H9 (cell line): ENCODE data around the gene FBXL20. TPM values are rescaled to one million over a fixed set of nuclear protein-coding genes. Genes with fewer than 3 reads are reported as not detected.

Experiments
- DNase-seq: peaks from one replicate; pipeline ENCODE4 v3.0.0-alpha.2; 2017
- H2AFZ ChIP-seq: one replicate; pipeline ENCODE4 v1.6.1; 2013; ENCODE audit warnings: mild to moderate bottlenecking, low read length, control low read depth, moderate library complexity
- H2AK5ac ChIP-seq: 2 replicates; pipeline ENCODE4 v1.6.1; 2013; ENCODE audit warnings: low read length, control low read depth, mixed read lengths; ENCODE audit not compliant: insufficient read length
- H2BK120ac ChIP-seq: one replicate; pipeline ENCODE4 v1.6.1; 2013; ENCODE audit warnings: low read depth, mild to moderate bottlenecking, low read length, control low read depth, inconsistent platforms; ENCODE audit not compliant: poor library complexity, severe bottlenecking
- H2BK12ac ChIP-seq: 2 replicates; pipeline ENCODE4 v1.6.1; 2013; ENCODE audit warnings: low read length, control low read depth, mixed read lengths, low read depth; ENCODE audit not compliant: insufficient read length
- H2BK15ac ChIP-seq: 2 replicates; pipeline ENCODE4 v1.6.1; 2013; ENCODE audit warnings: low read depth, low read length, control low read depth
- H2BK20ac ChIP-seq: one replicate; pipeline ENCODE4 v1.6.1; 2013; ENCODE audit warnings: low read depth, mild to moderate bottlenecking, low read length, control low read depth, inconsistent platforms; ENCODE audit not compliant: poor library complexity, severe bottlenecking
- H2BK5ac ChIP-seq: 2 replicates; pipeline ENCODE4 v1.6.1; 2013; ENCODE audit warnings: low read length, control low read depth, mixed read lengths; ENCODE audit not compliant: insufficient read length
- H3K14ac ChIP-seq: 2 replicates; pipeline ENCODE4 v1.6.1; 2013; ENCODE audit warnings: low read length, control low read depth; ENCODE audit not compliant: insufficient read depth
- H3K18ac ChIP-seq: 2 replicates; pipeline ENCODE4 v1.6.1; 2013; ENCODE audit warnings: low read depth, mild to moderate bottlenecking, mixed read lengths, low read length, control low read depth; ENCODE audit not compliant: insufficient read length
- H3K23ac ChIP-seq: 2 replicates; pipeline ENCODE4 v1.6.1; 2013; ENCODE audit warnings: low read length, control low read depth, mixed read lengths, low read depth; ENCODE audit not compliant: insufficient read length
- H3K23me2 ChIP-seq: 2 replicates; pipeline ENCODE4 v1.6.1; 2013; ENCODE audit warnings: low read depth, mild to moderate bottlenecking, mixed read lengths, low read length, control low read depth; ENCODE audit not compliant: insufficient read length, poor library complexity, severe bottlenecking
- H3K27ac ChIP-seq: 2 replicates; pipeline ENCODE4 v1.5.1; 2013; ENCODE audit warnings: low read length, control low read depth, mixed read lengths, low read depth; ENCODE audit not compliant: insufficient read length
- H3K27me3 ChIP-seq: 2 replicates; pipeline ENCODE4 v1.6.1; 2013; ENCODE audit warnings: low read length, control low read depth, inconsistent platforms; ENCODE audit not compliant: insufficient read depth
- H3K4ac ChIP-seq: 2 replicates; pipeline ENCODE4 v1.6.1; 2013; ENCODE audit warnings: low read depth, mild to moderate bottlenecking, control low read depth, inconsistent platforms, low read length, moderate library complexity
- H3K4me1 ChIP-seq: 2 replicates; pipeline ENCODE4 v1.6.1; 2013; ENCODE audit warnings: low read length, control low read depth, inconsistent platforms; ENCODE audit not compliant: insufficient read depth
- H3K4me2 ChIP-seq: 2 replicates; pipeline ENCODE4 v1.6.1; 2013; ENCODE audit warnings: low read length, control low read depth, mixed read lengths; ENCODE audit not compliant: insufficient read length, insufficient read depth
- H3K56ac ChIP-seq: 2 replicates; pipeline ENCODE4 v1.6.1; 2013; ENCODE audit warnings: low read depth, mild to moderate bottlenecking, mixed read lengths, low read length, control low read depth; ENCODE audit not compliant: insufficient read length
- H3K79me1 ChIP-seq: 2 replicates; pipeline ENCODE4 v1.6.1; 2013; ENCODE audit warnings: low read depth, mild to moderate bottlenecking, moderate library complexity, low read length, control low read depth, inconsistent platforms; ENCODE audit not compliant: insufficient read depth, poor library complexity, severe bottlenecking
- H3K79me2 ChIP-seq: 2 replicates; pipeline ENCODE4 v1.6.1; 2013; ENCODE audit warnings: low read length, control low read depth, inconsistent platforms; ENCODE audit not compliant: insufficient read depth
- H3K9ac ChIP-seq: 2 replicates; pipeline ENCODE4 v1.6.1; 2013; ENCODE audit warnings: low read length, control low read depth, mixed read lengths; ENCODE audit not compliant: insufficient read length; ENCODE audit errors: extremely low read depth
- H3K9me3 ChIP-seq: one replicate; pipeline ENCODE4 v1.6.1; 2013; ENCODE audit warnings: low read depth, low read length, inconsistent platforms; ENCODE audit not compliant: control insufficient read depth
- H3T11ph ChIP-seq: one replicate; pipeline ENCODE4 v1.6.1; 2013; ENCODE audit warnings: mild to moderate bottlenecking, low read length, control low read depth, inconsistent platforms
- H4K20me1 ChIP-seq: one replicate; pipeline ENCODE4 v1.6.1; 2013; ENCODE audit not compliant: control insufficient read depth, insufficient read length, insufficient read depth
- H4K5ac ChIP-seq: 2 replicates; pipeline ENCODE4 v1.6.1; 2013; ENCODE audit warnings: low read depth, mild to moderate bottlenecking, mixed read lengths, low read length, control low read depth; ENCODE audit not compliant: insufficient read length
- H4K8ac ChIP-seq: replicated peaks from 2 replicates; pipeline ENCODE4 v1.6.1; 2013; ENCODE audit warnings: low read length, control low read depth, mixed read lengths, low read depth; ENCODE audit not compliant: insufficient read length
- H4K91ac ChIP-seq: 2 replicates; pipeline ENCODE4 v1.6.1; 2013; ENCODE audit warnings: low read depth, mild to moderate bottlenecking, moderate library complexity, mixed read lengths, low read length, control low read depth; ENCODE audit not compliant: insufficient read length
- H3K27ac Mint-ChIP-seq, 3 experiments: 2 replicates in 2 of 3; 3 replicates in 1 of 3; pipeline ENCODE4 v1.8.0; 2020 to 2021; ENCODE audit warnings: mixed read lengths in 3 of 3, mild to moderate bottlenecking in 1 of 3, moderate library complexity in 1 of 3
- H3K27me3 Mint-ChIP-seq: 2 replicates; pipeline ENCODE4 v1.8.0; 2021; ENCODE audit warnings: low read depth, mild to moderate bottlenecking, moderate library complexity, mixed read lengths
- H3K36me3 Mint-ChIP-seq, 3 experiments: 2 replicates in 2 of 3; 3 replicates in 1 of 3; pipeline ENCODE4 v1.8.0; 2020 to 2021; ENCODE audit warnings: low read depth in 3 of 3, mixed read lengths in 3 of 3; ENCODE audit not compliant: insufficient read depth in 1 of 3
- H3K4me1 Mint-ChIP-seq, 2 experiments: 2 replicates each; pipeline ENCODE4 v1.8.0; 2020; ENCODE audit warnings: mixed read lengths in 2 of 2
- H3K4me3 Mint-ChIP-seq, 2 experiments: 2 replicates in 1 of 2; 3 replicates in 1 of 2; pipeline ENCODE4 v1.8.0; 2020 to 2021; ENCODE audit warnings: mild to moderate bottlenecking in 2 of 2, mixed read lengths in 2 of 2, moderate library complexity in 1 of 2
- H3K9me3 Mint-ChIP-seq, 2 experiments: 2 replicates in 1 of 2; 3 replicates in 1 of 2; pipeline ENCODE4 v1.8.0; 2020; ENCODE audit warnings: mild to moderate bottlenecking in 2 of 2, mixed read lengths in 2 of 2, moderate library complexity in 1 of 2
- WGBS: extraction: QIAGEN DNeasy Blood & Tissue Kit; methylation state at CpG from one replicate; pipeline ENCODE4 v1.1.7; 2013; ENCODE audit warnings: missing lambda C conversion rate, low lambda C conversion rate, mixed read lengths; ENCODE audit not compliant: insufficient read length; ENCODE audit errors: extremely low coverage; 5-methylcytosine and 5-hydroxymethylcytosine counted together
- total RNA-seq: library from RNA; stranded (reverse); gene quantifications from 2 replicates; pipeline ENCODE4 v1.2.1, GENCODE V29; 2021
- TF ChIP-seq, protein P1 (sequence below): fragments of 200-600 bp; sonication (generic); conservative IDR thresholded peaks from 3 replicates; pipeline ENCODE4 v1.8.0; 2021; ENCODE audit warnings: antibody characterized with exemption, mild to moderate bottlenecking

FBXL20 gene
- total RNA-seq, 1 experiment from 2014 or later, result 18.4 TPM

DNA sequence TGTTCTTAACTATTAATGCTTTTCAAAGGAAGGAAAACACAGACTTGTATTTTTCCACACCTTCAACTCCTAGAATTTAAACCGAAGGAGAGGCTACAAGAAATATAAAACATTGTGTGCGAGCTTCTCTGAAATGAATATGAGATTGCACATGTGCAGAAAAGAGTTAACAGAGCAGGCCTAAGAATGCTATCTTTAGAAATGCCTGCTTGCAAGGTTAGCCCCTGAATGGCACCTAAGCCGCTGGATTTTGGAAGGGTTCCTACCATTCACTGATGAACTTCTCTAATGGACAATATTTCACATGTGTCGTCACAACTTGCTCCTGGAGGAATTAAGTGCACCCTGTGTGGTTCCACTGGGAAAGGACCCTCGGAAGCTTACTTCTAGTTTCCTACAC, 69.3 kb downstream of the FBXL20 start:
- Histone ChIP-seq H3K9me3 (no peaks in the 10 kb centered on the region), H3K79me1 (no peaks in the 10 kb centered on the region), H3K9ac (no peak overlapping the region), H2BK15ac (no peak overlapping the region), H3K27ac (no peak overlapping the region), H3K23me2 (no peaks in the 10 kb centered on the region), H3K18ac (no peak overlapping the region), H4K91ac (no peak overlapping the region), H4K20me1 (no peaks in the 10 kb centered on the region), H4K8ac (no peak overlapping the region), H2BK120ac (no peak overlapping the region), H2BK20ac (no peak overlapping the region), H3K14ac (no peak overlapping the region), H3K4me1 (no peaks in the 10 kb centered on the region), H3K23ac (no peak overlapping the region), H2AFZ (no peak overlapping the region), H2BK5ac (no peak overlapping the region), H3K27me3 (no peaks in the 10 kb centered on the region), H3K56ac (no peak overlapping the region), H2BK12ac (no peak overlapping the region), H3K79me2 (no peaks in the 10 kb centered on the region), H3K4me2 (no peak overlapping the region), H3K4ac (no peak overlapping the region), H4K5ac (no peak overlapping the region), H3T11ph (no peak overlapping the region), H2AK5ac (no peak overlapping the region)
- TF ChIP-seq, protein P1, sequence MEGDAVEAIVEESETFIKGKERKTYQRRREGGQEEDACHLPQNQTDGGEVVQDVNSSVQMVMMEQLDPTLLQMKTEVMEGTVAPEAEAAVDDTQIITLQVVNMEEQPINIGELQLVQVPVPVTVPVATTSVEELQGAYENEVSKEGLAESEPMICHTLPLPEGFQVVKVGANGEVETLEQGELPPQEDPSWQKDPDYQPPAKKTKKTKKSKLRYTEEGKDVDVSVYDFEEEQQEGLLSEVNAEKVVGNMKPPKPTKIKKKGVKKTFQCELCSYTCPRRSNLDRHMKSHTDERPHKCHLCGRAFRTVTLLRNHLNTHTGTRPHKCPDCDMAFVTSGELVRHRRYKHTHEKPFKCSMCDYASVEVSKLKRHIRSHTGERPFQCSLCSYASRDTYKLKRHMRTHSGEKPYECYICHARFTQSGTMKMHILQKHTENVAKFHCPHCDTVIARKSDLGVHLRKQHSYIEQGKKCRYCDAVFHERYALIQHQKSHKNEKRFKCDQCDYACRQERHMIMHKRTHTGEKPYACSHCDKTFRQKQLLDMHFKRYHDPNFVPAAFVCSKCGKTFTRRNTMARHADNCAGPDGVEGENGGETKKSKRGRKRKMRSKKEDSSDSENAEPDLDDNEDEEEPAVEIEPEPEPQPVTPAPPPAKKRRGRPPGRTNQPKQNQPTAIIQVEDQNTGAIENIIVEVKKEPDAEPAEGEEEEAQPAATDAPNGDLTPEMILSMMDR, result no peak
- no peaks in the 10 kb centered on the region for H3K27me3 Mint-ChIP-seq
- peaks cover 38 to 41% of the 10 kb centered on the region in 2 experiments for H3K9me3 Mint-ChIP-seq
- H3K36me3 Mint-ChIP-seq, result peaks cover 29 to 44% (median 42%) of the 10 kb centered on the region in 3 experiments
- no peak overlapping the region for H3K27ac Mint-ChIP-seq
- WGBS, result no CpG with 5 or more reads among the region's 5 CpGs
- H3K4me3 Mint-ChIP-seq, result no peak overlapping the region
- H3K4me1 Mint-ChIP-seq, result no peaks in the 10 kb centered on the region
- DNase-seq, result no peak
